GM21447 (cell line): Measurements from ENCODE around the gene PMPCA.
A peak's percentile ranks its signal among the peaks of the same experiment; 100 is the strongest.

Experiments used
- ATAC-seq: cut with Tn5 transposase; IDR thresholded peaks from one replicate; pipeline ENCODE4 v1.9.1; 2021; ENCODE audit not compliant: unreplicated experiment

PMPCA gene

DNA sequence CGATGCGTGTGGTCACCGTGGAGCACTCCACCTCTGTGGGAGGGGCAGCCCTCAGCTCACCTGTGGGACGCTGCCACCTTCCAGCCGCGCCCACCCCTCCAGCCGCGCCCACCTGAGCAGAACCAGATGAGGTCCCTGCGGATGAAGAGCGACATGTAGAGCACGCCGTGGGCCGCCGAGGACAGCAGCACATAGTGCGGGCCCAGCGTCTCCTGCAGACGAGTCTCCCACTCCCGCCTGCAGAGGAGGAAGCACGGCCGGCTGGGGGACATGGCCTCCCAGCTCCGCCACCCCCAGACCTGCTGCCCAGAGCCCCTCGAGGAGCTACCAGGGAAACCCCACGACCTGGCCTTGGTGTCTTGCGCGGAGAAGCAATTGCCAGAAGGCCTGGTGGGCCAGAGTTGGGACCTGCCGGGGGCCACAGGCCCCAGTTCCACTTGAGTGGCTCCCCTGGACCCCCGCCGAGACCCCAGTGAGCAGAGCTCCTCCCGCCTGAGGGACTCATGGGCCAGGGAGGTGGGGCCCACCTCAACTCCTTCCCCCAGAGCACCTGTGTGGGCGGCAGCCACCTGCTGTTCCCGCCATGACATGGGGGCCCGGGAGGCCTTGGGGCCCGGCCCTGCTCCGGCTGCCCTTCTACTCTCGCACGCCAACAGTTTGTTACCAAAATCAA, 22.7 kb downstream of the PMPCA start:
- no peak for ATAC-seq

DNA sequence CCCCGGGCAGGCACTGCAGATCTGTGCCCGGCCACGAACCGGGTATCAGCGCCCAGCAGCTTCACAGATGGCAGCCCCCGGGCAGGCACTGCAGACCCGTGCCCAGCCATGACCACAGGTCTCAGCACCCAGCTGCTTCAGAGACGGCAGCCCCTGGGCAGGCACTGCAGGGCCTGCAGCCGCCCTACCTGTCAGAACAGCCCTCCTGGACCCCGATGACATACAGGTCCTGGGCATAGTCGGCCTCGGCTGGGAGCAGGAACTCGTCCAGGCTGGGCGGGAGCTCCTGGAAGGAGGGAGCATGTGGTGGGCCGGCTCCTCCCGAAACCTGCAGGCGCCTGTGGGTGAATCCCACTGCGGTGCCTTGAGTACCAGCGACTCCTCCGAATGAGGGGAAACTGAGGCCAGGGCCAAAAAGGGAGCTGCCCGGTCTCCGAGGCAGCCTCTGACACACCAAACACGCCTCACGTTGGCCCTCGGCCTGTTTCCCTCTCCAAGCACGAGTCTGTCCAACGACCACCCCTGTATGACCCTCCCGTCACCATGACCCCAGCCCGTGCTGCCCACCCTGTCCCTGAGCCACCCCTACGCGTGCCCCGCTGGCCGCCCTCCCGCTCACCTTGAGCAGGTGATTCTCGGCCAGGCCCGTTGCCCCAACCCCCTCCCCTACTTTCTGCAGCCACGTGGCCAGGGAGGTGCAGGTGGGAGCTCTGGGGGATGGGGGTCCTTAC, 23.6 kb downstream of the PMPCA start:
- no peak for ATAC-seq

DNA sequence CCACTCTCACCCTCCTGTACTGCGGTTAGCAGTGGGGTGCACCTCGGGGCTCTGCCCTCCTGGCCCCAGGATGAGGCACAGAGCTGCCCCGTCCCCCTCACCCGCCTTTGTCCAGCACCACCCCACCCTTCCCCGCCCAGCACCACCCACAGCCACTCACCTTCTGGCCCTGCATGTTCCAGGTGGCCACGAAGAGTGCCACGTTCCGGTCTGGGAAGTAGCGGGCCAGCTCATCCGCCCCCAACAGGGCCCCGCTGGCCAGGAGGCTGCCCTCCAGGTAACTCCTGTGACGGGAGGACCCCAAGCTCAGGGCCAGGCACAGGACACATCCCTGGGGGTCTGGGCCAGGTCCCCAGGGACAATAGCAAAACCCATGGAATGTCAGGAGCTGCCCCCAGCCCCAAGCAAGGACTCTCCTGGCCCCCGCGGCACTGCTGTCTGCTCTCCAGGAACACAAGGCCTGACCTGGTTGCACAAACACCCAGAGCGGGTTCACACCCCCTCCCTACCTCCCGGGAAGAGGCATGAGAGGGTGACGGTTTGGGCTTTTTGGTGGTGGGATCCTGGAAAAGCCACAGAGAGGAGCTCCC, 24.2 kb downstream of the PMPCA start:
- no peak for ATAC-seq

DNA sequence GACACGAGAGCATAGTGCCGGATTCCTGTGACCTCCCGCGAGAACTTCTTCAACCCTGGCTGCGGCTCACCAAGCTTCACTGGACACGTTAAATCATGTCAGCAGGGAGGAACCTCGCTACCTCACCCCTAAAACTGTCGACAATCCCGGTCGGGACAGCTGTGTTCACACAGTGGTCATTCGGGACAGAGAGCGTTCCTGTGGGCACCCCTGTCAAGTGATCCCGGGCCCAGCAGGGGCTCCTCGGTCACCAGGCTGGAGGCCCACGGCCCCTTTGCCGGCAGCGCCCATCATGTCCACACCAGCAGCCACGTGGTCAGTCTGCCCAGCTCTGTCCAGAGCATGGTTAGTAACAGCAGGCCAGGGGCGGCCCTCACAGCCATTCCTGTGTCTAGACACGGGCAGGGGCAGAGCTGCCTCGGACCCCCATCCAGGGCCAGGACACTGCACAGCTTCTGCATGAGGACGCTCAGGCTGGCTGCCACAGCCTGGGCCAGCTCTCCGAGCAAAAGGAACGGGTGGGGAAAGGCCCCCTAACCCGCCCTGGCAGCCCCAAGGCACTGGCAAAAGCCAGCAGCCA, 25.7 kb downstream of the PMPCA start:
- no peak for ATAC-seq

- no peak for ATAC-seq
Observed at GRCh38 chr9:136437430-136437829, 27.0 kb downstream of the PMPCA start.

DNA sequence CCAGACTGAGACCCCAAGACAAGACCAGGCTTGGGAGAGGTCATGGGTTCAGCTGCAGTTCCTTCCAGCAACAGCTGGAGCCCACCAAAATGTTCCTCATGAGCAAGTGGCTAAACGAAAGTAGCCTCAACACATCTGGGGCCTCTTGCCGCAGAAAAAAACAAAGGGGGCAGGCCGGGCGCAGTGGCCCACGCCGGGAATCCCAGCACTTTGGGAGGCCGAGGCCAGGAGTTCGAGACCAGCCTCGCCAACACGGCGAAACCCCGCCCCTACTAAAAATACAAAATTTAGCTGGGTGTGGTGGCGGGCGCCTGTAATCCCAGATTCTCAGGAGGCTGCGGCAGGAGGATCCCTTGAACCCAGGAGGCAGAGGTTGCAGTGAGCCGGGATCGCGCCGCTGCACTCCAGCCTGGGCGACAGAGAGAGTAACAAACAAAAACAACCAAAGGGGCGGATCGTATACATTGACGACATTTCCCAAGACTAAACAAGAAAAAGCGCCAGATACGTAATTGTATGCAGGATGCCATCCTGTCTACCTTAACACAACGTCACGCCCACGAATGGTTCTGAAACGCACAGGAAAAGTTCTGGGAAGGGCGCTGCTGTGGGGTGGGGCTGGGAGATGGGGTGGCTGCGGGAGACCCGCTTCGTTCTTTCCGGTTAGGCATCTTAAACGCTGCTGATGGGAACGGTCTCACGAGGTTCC, 27.5 kb downstream of the PMPCA start:
- no peak for ATAC-seq

GRCh38 chr9:136438548-136439480, 28.4 kb downstream of the PMPCA start:
- ATAC-seq = peak; percentile 44

DNA sequence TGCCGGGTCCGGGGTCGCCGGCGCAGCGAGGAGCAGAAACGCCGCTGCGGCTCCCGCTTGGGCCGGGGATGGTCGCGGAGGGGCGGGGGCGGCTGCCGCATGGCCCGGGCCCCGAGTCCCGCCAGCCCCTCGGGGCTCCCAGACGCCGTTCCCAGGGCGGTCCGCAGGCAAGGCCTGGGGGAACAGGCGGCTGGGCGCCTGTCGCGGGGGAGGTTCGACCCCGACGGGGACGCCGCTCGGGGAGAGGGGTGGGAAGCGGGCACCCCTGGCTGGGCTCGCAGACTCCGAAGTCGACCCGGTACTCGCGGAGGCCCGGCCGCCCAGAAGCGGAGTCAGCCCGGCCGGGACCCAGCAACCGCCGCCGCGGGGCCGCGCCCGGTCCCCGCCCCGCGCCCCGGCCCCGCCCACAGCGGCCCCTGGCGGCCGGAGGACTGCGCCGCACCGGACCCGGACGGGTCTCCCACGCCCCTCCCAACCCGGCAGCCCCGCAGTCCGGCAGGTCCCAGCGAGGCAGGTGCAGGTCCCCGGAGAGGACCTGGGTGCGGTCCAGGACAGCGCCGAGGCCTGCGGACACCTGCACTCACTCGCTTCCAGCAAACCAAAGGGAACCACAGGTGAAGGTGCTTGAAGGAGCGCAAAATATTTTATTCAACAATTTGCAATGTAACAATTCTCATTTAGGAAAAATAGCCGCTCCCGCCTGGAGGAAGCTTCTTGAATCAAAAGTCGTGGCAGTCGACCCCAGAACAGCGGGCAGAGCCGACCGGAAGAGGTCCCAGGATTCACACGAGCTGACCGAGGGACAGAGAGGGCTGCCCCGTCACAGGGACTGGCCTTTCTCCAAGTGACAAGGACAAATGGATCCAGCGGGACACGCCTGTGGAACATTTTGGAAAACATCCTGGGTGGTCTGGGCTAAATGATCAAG, 29.3 kb downstream of the PMPCA start, which contains the start of gene INPP5E:
Gene INPP5E, minus strand, starts transcription at position 365 of the 928 bp plus-strand sequence. CDS start 426 bp downstream, outside the sequence.
- peak; percentile 57 for ATAC-seq

DNA sequence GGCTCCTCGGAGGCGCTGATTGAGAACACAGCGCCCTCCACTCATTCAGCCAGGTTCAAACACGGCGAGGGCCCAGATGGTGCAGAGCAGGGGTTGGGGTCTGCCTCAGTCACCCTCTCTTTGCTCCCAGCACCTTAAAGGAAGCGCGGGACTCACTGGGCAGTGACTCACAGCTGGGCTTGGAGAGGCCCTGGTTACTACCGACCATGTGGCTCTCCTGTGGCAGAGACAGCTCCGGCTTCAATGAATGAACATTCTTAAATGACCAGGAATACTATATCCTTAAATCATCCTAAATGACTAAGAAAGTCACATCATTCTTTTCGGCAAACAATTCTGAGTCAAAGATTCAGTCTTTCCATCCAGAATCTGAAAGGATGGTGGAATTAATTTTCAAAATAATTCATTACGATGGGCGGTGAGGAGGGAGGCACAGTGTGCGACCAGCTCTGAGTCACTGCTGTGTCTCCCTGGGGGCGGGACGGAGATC, 30.8 kb downstream of the PMPCA start:
- no peak for ATAC-seq

GRCh38 chr9:136441681-136442245, 31.3 kb downstream of the PMPCA start:
- no peak for ATAC-seq

- no peak for ATAC-seq
Observed at GRCh38 chr9:136442265-136442664, 31.8 kb downstream of the PMPCA start.

DNA sequence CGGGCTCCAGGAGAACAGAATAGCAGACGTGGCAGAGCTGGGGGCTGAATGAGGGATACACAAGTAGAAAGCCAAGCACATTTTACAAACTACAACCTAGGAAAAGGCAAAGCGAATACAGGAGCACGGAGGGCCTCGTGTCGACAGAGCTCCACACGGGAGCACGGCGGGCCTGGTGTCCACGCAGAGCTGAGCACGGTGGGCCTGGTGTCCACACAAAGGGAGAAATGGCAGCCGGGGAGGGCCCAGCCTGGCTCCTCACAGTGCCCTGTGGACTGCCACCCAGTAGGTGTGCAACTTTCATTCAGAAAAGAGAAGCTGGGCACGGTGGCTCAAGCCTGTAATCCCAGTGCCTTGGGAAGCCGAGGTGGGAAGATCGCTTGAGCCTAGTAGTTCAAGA, 32.6 kb downstream of the PMPCA start:
- ATAC-seq = no peak

- ATAC-seq = no peak
Observed at GRCh38 chr9:136443687-136444086, 33.2 kb downstream of the PMPCA start.

DNA sequence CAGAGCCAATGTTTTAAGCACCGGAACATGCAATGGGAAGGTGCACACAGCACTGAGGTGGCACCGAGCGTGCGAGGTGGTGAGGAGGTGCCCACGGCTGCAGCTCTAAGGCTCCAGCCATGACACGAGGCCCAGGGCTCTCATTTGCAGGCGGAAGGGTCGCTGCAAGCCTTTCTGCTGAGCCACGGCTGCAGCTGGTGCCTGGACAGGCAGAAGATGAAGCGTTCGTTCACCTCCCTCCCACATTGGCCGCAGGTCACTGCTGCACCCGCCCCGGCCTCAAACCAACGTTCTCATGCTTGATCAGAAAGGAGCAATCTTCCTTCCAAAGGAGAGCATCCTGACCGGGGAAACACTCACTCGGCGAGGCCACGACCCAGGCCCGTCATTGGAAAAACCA, 33.6 kb downstream of the PMPCA start:
- ATAC-seq = no peak

GRCh38 chr9:136445799-136446198, 35.3 kb downstream of the PMPCA start:
- ATAC-seq = no peak

DNA sequence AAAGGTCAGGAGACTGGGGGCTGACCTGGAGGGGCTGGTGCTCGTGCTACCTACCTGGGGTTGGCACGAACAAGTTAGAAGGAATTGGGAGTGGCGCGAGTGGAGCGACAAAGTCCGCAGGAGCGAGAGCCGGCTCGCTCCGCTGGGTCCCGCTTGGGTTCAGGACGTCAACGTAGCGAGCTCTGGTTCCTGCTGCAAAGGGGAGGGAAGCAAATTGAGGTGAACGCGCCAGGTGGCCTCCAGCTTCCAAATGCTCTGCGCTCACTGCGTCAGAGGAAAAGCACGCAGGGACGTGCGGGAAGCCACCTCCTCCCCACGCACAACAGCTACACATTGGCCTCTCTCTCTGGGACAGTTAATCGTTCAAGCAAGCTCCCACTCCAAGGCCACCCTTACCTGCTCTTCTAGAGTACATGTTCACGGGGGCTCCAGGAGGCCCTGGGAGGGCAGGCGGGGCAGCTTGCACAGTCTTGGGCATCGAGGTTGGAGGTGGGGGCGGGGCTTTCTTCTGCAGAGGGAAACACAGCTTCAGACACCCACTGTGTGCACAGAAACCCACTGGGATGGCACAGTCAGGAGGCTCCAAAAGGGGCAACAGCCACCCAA, 36.8 kb downstream of the PMPCA start:
- ATAC-seq = no peak

DNA sequence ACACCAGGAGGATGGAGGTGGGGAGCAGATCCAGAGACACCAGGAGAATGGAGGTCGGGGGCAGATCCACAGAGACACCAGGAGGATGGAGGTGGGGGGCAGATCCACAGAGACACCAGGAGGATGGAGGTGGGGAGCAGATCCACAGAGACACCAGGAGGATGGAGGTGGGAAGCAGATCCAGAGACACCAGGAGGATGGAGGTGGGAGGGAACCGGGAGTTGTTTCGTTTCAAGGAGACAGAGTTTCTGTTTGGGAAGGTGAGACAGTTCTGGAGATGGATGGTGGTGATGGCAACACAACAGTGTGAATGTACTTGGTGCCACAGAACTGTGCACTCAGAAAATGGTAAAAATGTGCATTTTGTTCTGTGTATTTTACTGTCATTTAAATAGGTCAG, 38.2 kb downstream of the PMPCA start:
- ATAC-seq = no peak

- no peak for ATAC-seq
Observed at GRCh38 chr9:136451221-136451877, 40.9 kb downstream of the PMPCA start.
